HAP-1 (cell line): ENCODE data around the gene ZAP70.

Experiments used
- DNase-seq, 2 experiments: peaks; one replicate each; pipeline ENCODE4 v3.0.0-alpha.2; 2016 to 2020; ENCODE audit warnings: low spot score in 2 of 2
- H3K27me3 ChIP-seq: fragments of 250-450 bp; sonication (Bioruptor Pico); 2 replicates; pipeline ENCODE4 v1.5.1; 2020; ENCODE audit warnings: low read depth, mild to moderate bottlenecking, moderate library complexity
- H3K36me3 ChIP-seq: fragments of 250-450 bp; sonication (Bioruptor Pico); replicated peaks from 2 replicates; pipeline ENCODE4 v1.5.1; 2020; ENCODE audit warnings: mild to moderate bottlenecking
- H3K4me1 ChIP-seq: fragments of 250-450 bp; sonication (Bioruptor Pico); 2 replicates; pipeline ENCODE4 v1.5.1; 2020; ENCODE audit warnings: mild to moderate bottlenecking
- H3K4me3 ChIP-seq: fragments of 250-450 bp; sonication (Bioruptor Pico); 2 replicates; pipeline ENCODE4 v1.5.1; 2020; ENCODE audit warnings: mild to moderate bottlenecking, moderate library complexity
- H3K9me3 ChIP-seq: fragments of 250-450 bp; sonication (Bioruptor Pico); 2 replicates; pipeline ENCODE4 v1.5.1; 2020; ENCODE audit warnings: mild to moderate bottlenecking, moderate library complexity
- in situ Hi-C: fragments of 300-500 bp; cut with MboI; formaldehyde crosslinking; loops from 3 replicates; pipeline ENCODE4 v1.14.3; 2020; ENCODE audit warnings: low sequenced_read_pairs, inconsistent platforms, mixed read lengths

The ZAP70 gene

DNA sequence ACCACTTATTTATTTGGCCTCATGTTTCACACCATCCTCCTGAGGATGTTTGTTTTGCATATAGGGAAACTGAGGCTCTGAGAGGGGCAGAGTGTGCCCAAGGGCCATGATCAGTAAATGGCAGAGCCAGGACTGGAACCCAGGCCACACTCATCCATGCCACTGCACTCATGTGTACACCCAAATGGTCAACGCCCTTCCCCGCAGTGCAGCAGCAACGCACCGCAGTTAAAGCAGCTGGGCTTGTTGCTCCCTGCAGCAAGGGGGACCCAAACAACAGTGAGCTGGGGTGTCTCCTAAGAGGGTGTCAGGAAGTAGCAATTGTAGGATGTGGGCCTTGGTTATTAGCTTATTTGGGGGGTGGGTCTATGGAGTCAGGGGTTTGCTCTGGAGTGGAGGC, 36.6 kb downstream of the ZAP70 start:
- Histone ChIP-seq H3K27me3 (no peaks in the 10 kb centered on the region), H3K36me3 (no peaks in the 10 kb centered on the region; the same call in none of the 2 replicates), H3K4me3 (no peak overlapping the region), H3K4me1 (no peaks in the 10 kb centered on the region), H3K9me3 (no peaks in the 10 kb centered on the region)
- no peak for DNase-seq
- in situ Hi-C loops = no loop called here

DNA sequence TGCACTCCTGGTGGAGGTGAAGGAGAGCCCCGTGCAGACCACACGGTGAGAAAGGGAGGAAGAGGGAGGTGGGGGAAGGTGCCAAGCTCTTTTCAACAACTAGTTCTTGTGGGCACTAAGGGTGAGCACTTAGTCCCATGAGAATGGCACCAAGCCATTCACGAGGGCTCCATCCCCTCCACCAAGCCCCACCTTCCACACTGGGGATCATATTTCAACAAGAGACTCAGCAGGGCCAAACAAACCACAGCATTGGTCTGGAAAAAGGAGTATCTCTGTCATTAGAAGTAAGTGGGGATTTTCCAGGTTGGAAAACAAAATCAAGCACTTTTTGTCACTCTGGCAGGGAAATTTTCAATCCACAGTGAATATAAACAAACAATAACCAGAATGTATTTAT, 38.4 kb downstream of the ZAP70 start:
- peaks cover 11% of the 10 kb centered on the region for H3K36me3 ChIP-seq
- no peak for DNase-seq
- H3K9me3 ChIP-seq = no peaks in the 10 kb centered on the region
- in situ Hi-C loops = no loop called here
- no peak overlapping the region for H3K4me3 ChIP-seq
- no peaks in the 10 kb centered on the region for H3K27me3 ChIP-seq
- no peaks in the 10 kb centered on the region for H3K4me1 ChIP-seq

DNA sequence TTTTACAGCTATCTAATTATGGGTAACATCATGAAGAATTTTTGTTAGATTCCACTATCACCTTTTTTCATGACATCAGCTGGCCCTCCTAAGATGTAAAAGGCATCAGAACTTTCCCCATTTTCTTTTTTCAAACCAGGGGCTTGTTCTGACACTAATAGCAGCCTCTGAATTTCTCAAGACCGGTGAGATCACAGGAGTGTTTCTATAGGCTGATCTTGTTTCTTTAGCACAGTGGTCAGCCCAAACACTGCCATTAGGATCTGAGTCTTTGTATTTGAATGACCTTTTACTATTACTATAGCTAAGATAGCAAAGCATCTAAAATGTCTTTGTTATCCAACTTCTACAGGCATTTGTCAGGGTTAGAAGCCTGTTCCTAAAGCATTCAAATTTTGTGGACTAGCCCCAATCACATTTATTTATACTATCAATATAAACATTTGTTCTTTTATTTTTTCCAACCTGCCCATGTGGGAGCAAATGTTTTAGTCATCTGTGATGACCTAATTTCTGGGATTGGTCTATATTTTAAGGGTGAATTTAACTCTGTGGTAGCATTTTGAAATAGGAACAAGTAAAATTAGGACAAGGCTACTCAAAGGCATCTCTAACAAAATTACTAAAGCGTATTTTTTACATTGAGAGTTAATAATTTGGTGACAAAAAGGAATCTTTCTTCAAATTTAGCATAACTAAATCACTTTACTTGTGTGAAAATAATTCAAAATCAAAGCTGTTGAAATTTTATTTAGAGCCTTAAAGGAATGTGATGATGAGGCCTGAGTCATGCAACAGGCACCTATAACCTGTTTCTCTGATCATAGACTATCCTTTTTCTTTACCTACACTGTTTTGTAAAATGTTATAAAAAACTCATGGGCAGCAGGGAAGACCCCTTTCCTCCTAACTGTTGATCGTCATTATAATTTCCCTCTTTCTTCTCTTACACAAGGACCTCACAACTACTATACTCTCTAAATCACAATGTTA, 39.3 kb downstream of the ZAP70 start:
- in situ Hi-C loops = no loop called here
- no peak for DNase-seq
- Histone ChIP-seq H3K27me3 (no peaks in the 10 kb centered on the region), H3K9me3 (no peaks in the 10 kb centered on the region), H3K36me3 (peaks cover 12% of the 10 kb centered on the region), H3K4me1 (no peaks in the 10 kb centered on the region), H3K4me3 (no peak overlapping the region)

DNA sequence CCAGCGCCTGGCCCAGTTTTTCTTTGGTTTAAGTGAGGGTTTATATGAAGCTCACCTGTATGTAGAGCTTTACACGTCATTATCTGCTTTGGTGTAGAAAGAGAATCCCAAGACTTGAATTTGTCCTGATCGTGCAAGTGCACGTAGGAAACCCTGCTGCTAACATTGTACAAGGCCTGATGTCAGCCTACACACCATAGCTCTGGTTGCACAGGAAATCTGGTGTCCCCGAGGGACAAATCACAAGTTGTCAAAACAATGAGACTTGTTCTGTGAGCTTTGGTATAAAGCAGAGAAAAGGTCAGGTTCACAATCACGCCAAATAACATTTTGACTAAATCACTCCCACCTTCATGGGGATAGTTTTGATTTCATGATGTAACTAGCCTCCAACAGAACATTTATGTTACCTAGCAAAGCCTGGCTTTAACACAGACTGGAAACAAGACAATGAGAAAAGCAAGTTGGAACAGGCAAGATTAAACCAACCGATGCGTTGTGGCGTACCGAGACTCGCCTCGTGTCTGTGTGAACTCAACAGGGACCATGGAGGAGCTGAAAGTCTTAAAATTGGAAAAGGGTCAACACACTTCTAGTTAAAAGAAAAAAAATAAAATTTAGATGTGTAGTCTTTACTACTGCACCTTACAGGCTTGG, 41.4 kb downstream of the ZAP70 start:
- in situ Hi-C loops = no loop called here

DNA sequence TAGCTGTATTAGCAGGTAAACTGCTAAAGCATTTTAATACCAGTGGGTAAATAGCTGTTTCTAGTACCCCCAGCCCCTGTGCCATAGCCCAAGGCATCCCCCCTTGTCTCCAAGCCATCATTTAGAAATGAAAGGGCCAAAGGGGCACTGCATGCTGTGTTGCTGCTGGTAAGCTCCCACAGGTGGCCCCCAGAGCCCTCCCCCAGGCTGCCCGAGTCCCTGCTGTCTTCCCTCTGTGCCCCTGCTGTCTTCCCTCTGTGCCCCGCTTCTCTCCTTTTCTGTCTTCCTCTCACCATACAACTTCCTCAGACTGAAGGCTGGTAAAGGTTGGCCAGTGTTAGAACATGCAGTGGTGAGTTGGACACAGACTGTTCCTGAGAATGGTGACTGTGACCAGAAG, 42.1 kb downstream of the ZAP70 start:
- peaks cover 29% of the 10 kb centered on the region for H3K36me3 ChIP-seq
- no peaks in the 10 kb centered on the region for H3K4me1 ChIP-seq
- H3K9me3 ChIP-seq = no peaks in the 10 kb centered on the region
- in situ Hi-C loops = no loop called here
- H3K27me3 ChIP-seq = no peaks in the 10 kb centered on the region
- DNase-seq = no peak
- no peak overlapping the region for H3K4me3 ChIP-seq

More for the DNA sequence above, 41.4 kb downstream of the ZAP70 start:
- Histone ChIP-seq H3K27me3 (no peaks in the 10 kb centered on the region), H3K36me3 (peaks cover 24% of the 10 kb centered on the region), H3K4me3 (no peak overlapping the region), H3K4me1 (no peaks in the 10 kb centered on the region), H3K9me3 (no peaks in the 10 kb centered on the region)
- DNase-seq = no peak

DNA sequence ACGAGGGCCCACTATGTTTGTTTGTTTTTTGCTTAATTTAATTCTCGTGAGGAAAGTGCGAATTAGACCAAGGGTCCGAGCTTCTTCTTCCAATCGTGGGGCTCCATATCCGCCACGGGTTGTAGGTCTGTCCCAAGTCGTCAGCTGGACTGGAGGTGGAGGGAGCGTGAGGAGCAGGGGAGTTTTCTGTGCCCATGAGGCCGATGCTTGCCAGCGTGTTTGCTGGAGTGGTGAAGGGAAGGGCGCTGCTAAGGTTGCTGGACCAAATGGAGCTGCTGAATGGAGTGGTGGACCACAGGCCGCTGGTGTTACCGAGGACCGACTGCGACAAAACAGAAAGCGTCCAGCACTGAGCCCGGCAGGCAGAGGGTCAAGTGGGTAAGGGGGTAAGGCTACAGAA, 43.7 kb downstream of the ZAP70 start:
- Histone ChIP-seq H3K36me3 (peaks cover 37% of the 10 kb centered on the region), H3K9me3 (no peaks in the 10 kb centered on the region), H3K4me1 (no peaks in the 10 kb centered on the region), H3K4me3 (no peak overlapping the region), H3K27me3 (no peaks in the 10 kb centered on the region)
- no peak for DNase-seq
- in situ Hi-C loops = no loop called here

DNA sequence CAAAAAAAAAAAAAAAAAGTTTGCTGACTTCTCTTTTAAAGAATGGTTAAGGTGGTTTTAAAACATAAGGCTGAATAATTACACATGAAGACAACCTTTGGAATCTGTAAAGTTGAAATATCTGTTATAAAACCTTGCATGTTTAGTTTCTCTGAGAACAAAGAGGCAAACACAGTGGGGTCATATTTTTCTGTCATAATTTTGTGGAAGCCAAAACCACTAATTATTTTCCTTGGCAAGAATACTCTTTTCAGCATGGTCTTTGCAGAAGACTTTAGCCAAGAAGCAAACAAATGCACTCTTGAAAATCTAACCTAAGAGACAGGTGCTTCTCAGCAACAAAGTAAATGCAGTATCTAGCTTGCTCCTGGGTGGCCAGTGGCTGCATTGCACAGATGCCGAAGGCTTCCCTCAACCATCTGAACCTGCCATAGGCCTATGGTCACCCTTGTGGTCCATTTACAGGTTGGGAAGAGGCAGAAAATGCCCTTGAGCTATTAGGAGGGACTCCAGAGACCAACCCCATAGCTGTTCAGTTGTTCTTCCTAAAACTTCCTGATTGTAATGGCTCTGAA, 44.8 kb downstream of the ZAP70 start:
- in situ Hi-C loops = no loop called here
- no peaks in the 10 kb centered on the region for H3K27me3 ChIP-seq
- no peak for DNase-seq
- H3K4me3 ChIP-seq = no peak overlapping the region
- no peaks in the 10 kb centered on the region for H3K4me1 ChIP-seq
- H3K9me3 ChIP-seq = no peaks in the 10 kb centered on the region
- H3K36me3 ChIP-seq = peaks cover 39% of the 10 kb centered on the region

DNA sequence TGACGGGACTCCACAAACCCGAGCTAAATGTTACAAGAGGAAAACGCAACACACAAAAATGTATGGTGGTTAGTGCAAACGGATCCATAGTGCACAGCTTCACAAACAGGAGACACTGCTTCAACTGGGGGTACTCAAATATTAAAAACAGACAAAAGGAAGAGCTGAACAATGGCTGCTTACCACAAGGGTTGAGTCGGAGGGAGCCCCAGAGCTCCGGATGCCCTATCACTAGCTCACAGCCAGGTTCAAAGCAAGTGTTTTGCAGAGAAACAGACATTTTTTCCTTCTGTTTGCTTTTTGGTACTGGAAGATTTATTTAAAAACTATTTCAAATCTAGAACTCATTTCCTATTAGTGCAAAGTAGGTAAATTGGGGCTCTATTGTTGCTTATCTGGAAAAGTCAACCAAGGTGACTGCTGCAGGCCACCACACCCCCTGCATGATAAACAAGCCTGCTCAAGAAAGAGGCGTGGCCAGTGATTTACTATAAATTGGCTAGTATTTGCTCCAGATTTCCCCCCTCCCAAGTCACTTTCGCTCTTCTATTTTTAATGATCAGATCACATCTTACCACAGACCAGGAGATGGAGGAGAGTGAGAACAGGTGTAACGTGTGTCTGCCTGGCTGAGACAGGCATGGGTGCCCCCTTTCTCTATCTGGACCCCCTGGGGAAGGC, 46.5 kb downstream of the ZAP70 start:
- DNase-seq = no peak
- H3K27me3 ChIP-seq = no peaks in the 10 kb centered on the region

DNA sequence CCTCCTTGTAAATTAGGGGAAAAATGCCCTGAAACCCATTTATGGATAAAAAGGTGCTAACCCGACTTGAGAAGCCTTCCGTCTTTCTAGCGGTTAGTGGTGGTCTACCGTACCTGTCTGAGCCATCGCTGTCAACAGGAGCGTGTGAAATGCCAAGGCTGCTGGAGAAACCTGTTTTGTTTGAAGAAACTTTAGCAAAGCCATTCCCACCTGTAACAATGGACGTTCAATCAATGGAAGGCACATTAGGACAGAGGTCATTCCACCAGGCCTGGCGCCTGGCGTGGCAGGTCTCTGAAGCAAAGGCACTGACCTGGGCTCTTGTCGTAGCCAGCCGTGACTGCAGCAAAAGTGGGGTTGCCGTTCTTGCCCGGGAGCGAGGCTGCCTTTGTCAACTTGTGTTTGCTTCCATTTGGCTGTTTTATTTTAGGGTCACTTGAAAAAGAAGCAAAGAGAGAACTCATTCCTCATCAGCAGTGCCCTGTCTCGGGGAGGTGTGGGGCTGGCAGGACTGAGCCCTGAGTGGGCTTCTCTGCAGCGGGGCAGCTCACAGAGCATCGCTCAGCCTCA, 47.2 kb downstream of the ZAP70 start:
- Histone ChIP-seq H3K9me3 (no peaks in the 10 kb centered on the region), H3K36me3 (peaks cover 49% of the 10 kb centered on the region), H3K4me1 (no peaks in the 10 kb centered on the region), H3K4me3 (no peak overlapping the region), H3K27me3 (no peaks in the 10 kb centered on the region)
- in situ Hi-C loops = no loop called here
- DNase-seq = no peak

More for the DNA sequence above, 46.5 kb downstream of the ZAP70 start:
- Histone ChIP-seq H3K4me1 (no peaks in the 10 kb centered on the region), H3K9me3 (no peaks in the 10 kb centered on the region), H3K36me3 (peaks cover 43% of the 10 kb centered on the region), H3K4me3 (no peak overlapping the region)
- in situ Hi-C loops = no loop called here

DNA sequence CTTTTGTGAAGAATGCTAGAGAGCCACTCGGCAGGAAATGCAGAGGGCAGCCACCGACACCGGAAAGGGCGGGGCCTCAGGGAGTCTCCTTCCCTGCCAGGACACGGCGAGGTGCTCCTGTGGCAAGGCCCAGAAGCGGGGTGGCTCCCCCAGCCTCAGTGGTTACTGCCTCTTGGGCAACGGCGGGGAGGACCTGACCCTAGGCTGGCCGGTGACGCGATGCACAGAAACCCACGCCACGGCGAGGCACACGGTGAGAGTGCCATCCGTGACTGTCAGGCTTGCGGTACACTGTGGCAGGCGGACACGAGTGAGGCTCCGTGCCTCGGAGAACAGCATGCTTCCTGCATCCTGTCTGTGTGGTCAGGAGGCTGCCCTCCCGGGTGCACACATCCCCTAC, 47.8 kb downstream of the ZAP70 start:
- Histone ChIP-seq H3K9me3 (no peaks in the 10 kb centered on the region), H3K4me3 (no peak overlapping the region), H3K27me3 (no peaks in the 10 kb centered on the region), H3K4me1 (no peaks in the 10 kb centered on the region), H3K36me3 (peaks cover 50% of the 10 kb centered on the region)
- no peak for DNase-seq
- in situ Hi-C loops = no loop called here

DNA sequence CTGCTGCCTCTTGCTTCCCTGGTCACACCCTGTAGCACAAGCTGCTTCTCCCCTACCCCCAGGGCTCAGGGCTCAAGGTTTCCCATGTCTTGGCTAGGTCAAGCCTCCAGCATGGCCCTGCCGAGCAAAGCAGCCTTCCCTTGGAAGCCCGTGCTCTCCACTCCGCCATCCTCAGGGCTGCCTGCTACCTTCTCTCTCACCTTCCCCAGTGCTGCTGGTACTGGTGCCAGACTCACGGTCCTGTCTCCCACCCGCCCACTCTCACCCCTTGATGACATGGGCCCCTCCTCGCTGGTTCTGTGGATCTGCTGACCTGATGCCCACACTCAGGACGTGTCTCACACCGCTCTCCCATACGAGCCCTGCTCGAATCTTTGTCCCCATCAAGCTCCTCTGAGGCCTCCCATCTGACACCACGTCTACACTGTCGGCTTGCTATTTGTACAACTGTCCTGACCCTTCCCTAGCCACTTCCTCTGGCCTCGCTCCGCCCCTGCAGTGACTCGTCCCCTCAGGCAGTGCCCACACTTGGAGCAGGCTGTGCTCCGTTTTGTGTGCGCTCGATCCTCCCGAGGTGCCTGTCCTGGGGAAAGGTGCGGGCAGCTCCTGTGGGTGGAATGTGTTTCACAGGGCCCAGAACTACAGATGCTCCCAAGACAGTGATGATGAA, 49.9 kb downstream of the ZAP70 start:
- Histone ChIP-seq H3K4me3 (no peak overlapping the region), H3K27me3 (no peaks in the 10 kb centered on the region), H3K36me3 (peaks cover 44% of the 10 kb centered on the region), H3K4me1 (no peaks in the 10 kb centered on the region), H3K9me3 (no peaks in the 10 kb centered on the region)
- in situ Hi-C loops = no loop called here
- DNase-seq = no peak

DNA sequence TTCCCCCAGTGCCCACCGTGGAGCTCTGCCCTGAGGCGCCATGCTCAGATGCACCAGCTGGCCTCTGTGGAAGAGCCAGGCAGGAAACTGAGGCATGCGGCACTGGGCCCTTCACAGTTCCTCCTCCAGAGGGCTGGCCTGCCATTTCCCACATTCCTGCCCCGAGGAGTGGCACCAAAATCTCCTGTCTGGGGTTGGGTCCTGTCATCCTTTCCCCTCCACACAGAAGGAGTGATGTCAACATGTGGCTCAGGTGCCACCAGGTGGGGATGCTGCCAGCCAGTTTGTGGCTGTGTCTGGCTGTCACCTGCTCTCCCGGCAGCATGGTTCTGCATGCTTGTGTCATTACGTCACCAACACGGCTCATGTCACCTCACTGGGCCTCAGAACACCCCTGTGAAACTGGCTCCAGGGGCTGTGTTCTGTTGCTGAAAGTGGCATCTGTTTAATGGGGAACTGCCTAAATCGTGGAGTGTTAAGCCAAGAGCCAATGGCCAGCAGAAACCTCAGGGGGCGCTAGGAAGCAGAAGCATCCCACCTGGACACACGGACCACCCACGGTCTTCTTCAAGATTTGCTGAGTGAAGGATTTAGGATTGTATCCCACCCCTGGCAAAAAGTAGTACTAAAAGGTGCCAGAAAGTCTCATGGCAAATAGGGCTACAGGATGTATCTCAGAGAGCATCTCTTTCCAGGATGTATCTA, 51.3 kb downstream of the ZAP70 start:
- Histone ChIP-seq H3K36me3 (peaks cover 34% of the 10 kb centered on the region), H3K4me3 (no peak overlapping the region), H3K9me3 (no peaks in the 10 kb centered on the region), H3K4me1 (peaks cover 2% of the 10 kb centered on the region; the same call in 1 of the 2 replicates), H3K27me3 (no peaks in the 10 kb centered on the region)
- DNase-seq = no peak
- in situ Hi-C loops = no loop called here
